Putamen (tissue), 1 donor: ENCODE data around the gene PTPN7.

Source experiments
- DNase-seq: peaks from one replicate; pipeline ENCODE4 v3.0.0-alpha.2; 2016; ENCODE audit warnings: low spot score

The PTPN7 gene

DNA sequence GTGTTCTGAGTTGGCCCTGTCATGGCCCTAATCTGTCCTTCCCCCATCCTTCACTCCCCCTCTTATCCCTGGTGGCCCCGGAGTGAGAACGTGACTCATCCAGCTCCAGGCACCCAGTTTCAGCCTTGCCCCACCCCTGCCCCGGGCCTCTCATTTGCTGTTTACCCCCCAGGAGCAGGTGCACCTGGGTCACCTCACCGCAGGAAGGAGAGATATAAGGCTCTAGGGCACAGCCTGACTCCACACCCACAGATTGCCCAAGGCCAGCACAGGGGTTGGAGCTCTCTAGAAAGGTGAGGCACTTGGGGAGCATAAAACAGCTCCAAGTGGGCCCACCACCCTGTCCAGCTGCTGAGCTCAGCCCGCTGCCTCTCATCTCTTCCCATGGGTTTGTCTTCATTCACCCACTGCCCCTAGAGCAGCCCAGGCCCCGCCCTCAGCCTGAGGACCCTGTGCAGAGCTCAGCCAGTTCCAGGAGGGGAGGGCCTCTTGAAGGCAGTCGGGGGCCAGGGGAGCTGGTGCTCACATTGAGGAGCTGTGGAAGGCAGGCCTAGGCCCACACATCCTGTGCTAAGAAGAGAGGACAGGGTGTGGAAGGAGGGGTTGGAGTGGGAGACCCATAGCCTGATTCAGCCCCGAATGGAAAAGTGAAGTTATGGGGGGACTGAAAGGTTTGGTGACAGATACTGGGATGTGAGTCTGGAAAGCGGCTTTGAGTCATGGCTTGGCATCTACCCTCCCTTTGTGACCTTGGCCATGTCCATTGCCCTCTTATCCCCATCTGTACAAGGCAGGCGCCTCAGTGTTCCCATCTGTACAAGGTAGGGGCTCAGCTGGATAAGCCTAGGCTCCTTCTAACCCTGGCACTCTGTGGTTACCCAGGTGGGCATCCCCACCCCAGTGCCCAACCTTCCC is 53.8 kb downstream of the PTPN7 start:
- no peak for DNase-seq

DNA sequence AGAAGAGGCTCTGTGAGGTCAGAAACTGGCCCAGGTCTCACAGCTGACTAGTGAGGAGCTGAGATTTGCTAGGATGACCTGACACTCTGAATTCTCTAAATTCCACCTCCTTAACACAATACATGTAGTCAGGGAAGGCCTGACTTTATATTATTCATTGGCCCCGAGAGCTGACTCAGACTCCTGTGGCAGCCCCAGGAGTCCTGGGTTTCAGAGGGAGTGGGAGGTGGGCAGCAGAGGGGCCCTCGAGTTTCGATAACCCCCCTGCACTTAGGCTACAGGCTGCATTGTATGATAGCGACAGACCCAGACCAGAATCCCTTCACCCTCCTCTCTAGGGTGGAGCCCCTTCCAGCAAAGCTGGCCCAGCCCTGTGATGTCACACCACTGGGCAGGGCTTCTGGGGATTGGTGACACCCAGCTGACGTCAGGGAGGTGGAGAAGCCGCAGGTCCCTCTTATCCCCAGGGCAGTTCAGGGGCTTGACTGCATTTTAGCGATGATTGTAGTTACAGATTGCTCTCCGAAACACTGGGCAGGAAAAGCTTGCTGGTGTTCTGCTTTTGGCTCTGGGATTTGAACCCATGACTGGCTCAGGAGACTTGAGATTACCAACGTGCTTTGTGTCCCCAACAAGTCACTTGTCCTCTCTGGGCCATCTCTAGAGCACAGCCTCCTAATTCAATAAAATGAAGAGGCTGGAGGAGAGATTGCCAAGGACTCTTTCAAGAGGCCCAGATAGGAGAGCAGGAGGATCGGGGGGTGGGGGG is 54.6 kb downstream of the PTPN7 start:
- DNase-seq: no peak

DNA sequence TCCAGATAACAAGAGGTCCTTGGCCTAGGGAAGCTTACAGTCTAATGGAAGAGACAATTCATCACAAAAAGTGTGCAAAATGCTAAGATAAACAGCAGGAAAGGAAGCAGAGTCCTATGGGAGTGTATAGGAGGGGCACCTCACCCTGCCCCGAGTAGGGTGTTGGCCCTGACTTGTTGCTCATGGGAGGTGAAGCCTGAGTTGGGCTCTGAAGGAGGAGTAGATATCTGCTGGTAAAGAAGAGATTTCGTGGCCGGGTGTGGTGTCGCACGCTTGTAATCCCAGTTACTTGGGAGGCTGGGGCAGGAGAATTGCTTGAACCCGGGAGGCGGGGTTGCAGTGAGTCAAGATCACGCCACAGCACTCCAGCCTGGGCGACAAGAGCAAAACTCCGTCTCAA is 56.3 kb downstream of the PTPN7 start:
- no peak for DNase-seq

DNA sequence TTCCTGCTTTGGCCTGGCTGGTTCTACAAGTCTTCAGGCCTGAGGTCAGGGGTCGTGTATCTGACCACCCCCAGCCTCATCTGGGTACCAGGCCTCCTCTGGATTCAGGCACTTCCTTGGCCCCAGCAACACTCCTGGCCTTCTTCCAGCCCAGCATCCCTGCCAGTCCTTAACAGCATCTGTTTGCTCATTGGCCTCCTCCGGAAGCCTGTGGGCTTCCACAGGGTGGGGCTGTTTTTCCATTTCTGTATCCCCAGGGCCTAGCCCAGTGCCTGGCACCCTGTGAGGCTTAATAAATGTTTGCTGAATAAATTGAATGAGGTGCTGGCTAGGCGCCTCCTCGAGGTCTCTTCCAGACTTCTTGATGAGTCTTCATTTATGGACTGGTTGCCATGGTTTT is 59.2 kb downstream of the PTPN7 start:
- no peak for DNase-seq
